ENCODE results near the gene ARHGEF18.
A peak's percentile ranks its signal among the peaks of the same experiment; 100 is the strongest.
"Not testable (repeated sequence)": the region's sequence is repeated elsewhere in the genome, so short reads cannot be mapped to it uniquely, and the experiment has no call there.

Gene ARHGEF18

GRCh38 chr19:7348587-7349230, at the start of gene ARHGEF18:
ARHGEF18 (plus strand) TSS chr19:7348937; CDS start chr19:7362891, 13,954 bp downstream.
- no peak for DNase-seq (ENCODE audit: low spot score)

GRCh38 chr19:7301525-7301924, 47.2 kb upstream of the ARHGEF18 start:
- DNase-seq (ENCODE audit: low spot score) = no peak

DNA sequence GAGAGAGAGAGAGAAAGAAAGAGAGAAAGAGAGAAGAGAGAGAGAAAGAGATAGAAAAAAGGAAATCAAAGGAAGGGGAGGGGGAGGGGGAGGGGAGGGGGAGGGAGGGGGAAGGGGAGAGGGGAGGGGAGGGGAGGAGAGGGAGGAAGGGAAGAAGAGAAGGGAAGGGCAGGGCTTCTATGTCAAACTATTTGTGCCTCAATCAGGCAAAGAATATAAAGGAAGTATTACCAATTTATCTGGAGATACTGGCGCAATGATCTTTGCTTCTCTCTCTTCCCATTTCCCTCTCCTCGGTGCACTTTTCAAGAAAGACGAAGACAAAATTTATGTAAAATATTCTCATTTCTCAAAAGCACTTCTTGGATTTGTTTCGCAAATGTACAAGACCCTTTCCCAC, 45.3 kb upstream of the ARHGEF18 start:
- no peak for DNase-seq (ENCODE audit: low spot score)

GRCh38 chr19:7304200-7304599, 44.5 kb upstream of the ARHGEF18 start:
- DNase-seq (ENCODE audit: low spot score) = no peak

DNA sequence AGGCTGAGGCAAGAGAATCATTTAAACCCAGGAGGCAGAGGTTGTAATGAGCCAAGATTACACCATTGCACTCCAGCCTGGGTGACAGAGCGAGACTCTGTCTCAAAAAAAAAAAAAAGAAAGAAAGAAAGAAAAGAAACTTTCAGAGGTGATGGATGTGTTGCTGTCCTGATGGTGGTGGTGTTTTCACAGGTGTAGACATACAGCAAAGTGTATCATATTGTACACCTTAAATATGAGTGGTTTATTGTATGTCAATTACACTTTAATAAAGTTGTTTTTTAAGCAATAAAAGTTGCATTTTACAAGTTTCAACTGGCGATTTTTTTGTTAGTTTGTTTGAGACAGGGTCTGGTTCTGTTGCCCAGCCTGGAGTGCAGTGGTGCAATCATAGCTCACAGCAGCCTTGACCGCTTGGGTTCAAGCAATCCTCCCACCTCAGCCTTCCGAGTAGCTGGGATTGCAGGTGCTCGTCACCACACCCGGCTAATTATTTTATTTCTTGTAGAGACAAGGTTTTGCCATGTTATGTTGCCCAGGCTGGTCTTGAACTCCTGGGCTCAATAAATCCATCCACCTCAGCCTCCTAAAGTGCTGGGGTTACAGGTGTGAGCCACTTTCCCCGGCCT, 41.0 kb upstream of the ARHGEF18 start:
- no peak for DNase-seq (ENCODE audit: low spot score)

DNA sequence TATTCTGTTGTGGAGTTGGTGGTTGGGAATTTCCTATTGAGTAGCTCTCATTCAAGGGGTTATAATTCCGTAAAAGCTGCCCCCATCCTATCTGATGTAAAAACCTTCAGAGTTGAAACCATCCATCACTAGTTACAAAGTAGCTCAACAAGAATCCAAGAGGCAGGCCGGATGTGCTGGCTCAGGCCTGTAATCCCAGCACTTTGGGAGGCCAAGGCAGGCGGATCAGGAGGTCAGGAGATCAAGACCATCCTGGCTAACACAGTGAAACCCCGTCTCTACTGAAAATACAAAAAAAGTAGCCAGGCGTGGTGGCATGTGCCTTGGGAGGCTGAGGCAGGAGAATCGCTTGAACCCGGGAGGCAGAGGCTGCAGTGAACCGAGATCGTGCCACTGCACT, 40.4 kb upstream of the ARHGEF18 start:
- not testable (repeated sequence) for DNase-seq (ENCODE audit: low spot score)

GRCh38 chr19:7311911-7312310, 36.8 kb upstream of the ARHGEF18 start:
- DNase-seq (ENCODE audit: low spot score) = no peak

GRCh38 chr19:7312816-7313215, 35.9 kb upstream of the ARHGEF18 start:
- DNase-seq (ENCODE audit: low spot score) = no peak

- no peak for DNase-seq (ENCODE audit: low spot score)
Measured at GRCh38 chr19:7318176-7318575, 30.6 kb upstream of the ARHGEF18 start.

GRCh38 chr19:7326105-7326877, 22.4 kb upstream of the ARHGEF18 start:
- DNase-seq (ENCODE audit: low spot score) = no peak

- DNase-seq (ENCODE audit: low spot score) = no peak
Measured at GRCh38 chr19:7327802-7328201, 20.9 kb upstream of the ARHGEF18 start.

GRCh38 chr19:7328647-7329046, 20.1 kb upstream of the ARHGEF18 start:
- DNase-seq (ENCODE audit: low spot score) = no peak

- DNase-seq (ENCODE audit: low spot score) = no peak
Measured at GRCh38 chr19:7331446-7331845, 17.3 kb upstream of the ARHGEF18 start.

GRCh38 chr19:7333198-7334118, 15.3 kb upstream of the ARHGEF18 start:
- no peak for DNase-seq (ENCODE audit: low spot score)

DNA sequence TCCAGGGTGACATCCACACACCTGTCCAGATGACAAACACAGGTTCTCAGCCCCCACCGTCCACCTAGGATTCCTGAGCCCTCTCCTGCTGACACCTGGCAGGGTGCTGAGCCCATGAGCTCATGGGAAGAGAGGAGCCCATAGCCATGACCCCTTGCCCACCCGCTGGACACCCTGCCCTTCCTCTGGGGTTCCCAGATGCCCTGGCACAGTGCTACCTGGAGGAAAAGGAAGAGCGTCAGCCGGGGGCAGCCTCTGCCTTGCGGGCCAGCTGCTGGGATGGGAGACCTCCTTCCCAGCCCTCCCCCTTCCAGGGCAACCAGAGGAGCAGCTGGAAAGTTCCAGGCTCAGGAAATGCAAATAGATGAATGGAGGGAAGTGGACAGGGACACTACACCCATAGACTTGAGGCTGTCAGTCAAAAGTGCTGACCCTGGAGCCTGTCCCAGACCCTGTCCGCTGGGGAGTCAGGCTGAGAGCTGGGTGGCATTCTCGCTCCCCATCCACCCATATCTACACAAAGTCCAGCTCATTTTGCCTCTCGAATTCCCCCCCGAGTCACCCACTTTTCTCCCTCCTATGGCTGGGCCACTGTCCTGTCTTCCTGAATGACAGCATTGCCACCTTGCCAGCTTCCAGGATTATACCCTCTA, 12.3 kb upstream of the ARHGEF18 start:
- no peak for DNase-seq (ENCODE audit: low spot score)

DNA sequence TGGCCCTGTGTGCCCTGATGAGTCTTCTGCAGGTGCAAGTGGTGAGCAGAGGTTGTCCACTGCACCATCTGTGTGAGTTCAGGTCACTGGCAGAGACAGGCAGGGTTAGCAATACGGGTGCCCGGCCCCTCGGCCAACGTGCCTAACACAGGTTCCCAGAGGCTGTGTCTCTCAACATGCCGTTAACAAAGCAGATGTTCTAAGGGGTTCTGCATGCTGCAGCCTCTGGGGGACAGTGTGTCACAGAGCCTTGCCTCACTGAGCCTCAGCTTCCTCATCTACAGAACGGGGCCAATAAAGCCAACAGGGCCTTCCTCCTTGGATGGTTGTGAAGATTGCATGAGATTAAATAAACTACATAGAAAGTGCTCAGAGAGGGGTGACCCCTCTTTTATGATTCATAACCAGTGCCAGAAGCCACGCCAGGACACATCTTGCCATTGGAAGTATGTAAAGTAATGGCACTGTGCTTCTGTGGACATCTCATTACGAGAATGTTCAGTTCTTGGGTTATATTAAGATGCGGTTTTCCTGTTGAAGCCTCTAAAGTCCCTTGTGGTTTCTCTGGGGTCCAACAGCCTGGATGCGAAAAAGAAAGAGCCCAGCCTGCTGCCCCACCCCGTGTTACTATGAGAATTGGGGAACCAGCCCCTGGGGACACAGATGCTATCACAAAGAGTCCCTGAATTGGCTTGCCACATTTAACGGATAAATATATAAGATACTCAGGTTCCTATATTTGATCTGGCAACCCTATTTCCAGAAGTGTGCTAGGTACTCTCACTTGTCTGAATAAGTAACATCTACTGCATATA, 11.2 kb upstream of the ARHGEF18 start:
- no peak for DNase-seq (ENCODE audit: low spot score)

DNA sequence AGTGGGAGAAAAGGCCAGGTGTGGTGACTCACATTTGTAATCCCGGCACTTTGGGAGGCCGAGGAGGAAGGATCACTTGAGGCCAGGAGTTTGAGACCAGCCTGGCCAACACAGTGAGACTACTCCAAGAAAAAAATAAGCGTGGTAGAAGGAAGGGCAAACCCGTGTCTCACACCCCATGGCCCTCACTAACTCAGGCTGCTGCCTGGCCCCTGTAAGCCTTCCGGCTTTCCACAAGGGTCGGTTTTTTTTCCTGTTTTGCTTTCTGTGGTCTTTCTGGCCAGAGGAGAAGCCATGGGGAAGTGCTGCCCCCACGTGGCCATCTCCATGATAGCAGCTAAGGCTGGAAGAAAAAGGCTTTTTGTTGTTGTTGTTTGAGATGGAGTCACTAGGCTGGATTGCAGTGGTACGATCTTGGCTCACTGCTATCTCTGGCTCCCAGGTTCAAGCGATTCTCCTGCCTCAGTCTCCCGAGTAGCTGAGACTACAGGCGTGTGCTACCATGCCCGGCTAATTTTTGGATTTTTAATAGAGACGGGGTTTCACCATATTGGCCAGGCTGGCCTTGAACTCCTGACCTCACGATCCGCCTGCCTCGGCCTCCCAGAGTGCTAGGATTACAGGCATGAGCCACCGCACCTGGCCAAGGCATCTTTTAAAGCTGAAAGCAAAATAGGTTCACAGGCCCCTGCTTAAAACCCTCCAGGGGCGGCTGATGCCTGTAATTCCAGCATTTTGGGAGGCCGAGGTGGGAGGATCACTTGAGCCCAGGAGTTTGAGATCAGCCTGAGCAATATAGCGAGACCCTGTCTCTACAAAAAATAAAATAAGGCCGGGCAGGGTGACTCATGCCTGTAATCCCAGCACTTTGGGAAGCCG, 7.5 kb upstream of the ARHGEF18 start:
- DNase-seq (ENCODE audit: low spot score) = peak; percentile 62

- DNase-seq (ENCODE audit: low spot score) = no peak
Measured at GRCh38 chr19:7342143-7342542, 6.6 kb upstream of the ARHGEF18 start.

GRCh38 chr19:7346488-7346971, 2.2 kb upstream of the ARHGEF18 start:
- DNase-seq (ENCODE audit: low spot score) = no peak

Data from AG08396 (cell line).